WI38 (cell line): ENCODE data around the gene NUP62CL.
"Not testable (repeated sequence)": the region's sequence is repeated elsewhere in the genome, so short reads cannot be mapped to it uniquely, and the experiment has no call there.

Experiments used
- H3K4me3 ChIP-seq: 2 replicates; pipeline ENCODE4 v1.5.1; 2011; ENCODE audit warnings: low read depth, mild to moderate bottlenecking, control low read depth, low read length
- TF ChIP-seq, protein P1 (sequence below): IDR thresholded peaks from 2 replicates; pipeline ENCODE4 v1.5.1; 2012; ENCODE audit warnings: low read depth, mild to moderate bottlenecking, control low read depth, low read length

The NUP62CL gene

DNA sequence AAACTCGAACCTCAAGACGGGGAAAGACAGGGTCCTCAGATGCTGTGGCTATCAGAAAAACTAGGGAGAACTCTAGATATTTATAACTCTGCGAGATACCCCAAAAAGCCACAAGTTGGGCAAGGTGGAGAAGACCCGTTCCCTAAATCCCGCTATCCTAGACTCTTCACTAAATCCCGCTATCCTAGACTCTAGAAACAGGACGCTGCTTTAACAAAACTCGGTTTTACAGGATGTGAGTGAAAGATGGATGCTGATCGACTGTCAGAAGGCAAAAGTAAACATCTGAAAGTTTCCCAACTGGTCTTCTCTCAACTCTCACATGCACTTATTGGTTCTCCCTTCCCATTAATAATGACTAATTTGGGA, 448 bp upstream of the NUP62CL start:
- TF ChIP-seq, protein P1, sequence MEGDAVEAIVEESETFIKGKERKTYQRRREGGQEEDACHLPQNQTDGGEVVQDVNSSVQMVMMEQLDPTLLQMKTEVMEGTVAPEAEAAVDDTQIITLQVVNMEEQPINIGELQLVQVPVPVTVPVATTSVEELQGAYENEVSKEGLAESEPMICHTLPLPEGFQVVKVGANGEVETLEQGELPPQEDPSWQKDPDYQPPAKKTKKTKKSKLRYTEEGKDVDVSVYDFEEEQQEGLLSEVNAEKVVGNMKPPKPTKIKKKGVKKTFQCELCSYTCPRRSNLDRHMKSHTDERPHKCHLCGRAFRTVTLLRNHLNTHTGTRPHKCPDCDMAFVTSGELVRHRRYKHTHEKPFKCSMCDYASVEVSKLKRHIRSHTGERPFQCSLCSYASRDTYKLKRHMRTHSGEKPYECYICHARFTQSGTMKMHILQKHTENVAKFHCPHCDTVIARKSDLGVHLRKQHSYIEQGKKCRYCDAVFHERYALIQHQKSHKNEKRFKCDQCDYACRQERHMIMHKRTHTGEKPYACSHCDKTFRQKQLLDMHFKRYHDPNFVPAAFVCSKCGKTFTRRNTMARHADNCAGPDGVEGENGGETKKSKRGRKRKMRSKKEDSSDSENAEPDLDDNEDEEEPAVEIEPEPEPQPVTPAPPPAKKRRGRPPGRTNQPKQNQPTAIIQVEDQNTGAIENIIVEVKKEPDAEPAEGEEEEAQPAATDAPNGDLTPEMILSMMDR, result no peak
- H3K4me3 ChIP-seq, result no peak overlapping the region

DNA sequence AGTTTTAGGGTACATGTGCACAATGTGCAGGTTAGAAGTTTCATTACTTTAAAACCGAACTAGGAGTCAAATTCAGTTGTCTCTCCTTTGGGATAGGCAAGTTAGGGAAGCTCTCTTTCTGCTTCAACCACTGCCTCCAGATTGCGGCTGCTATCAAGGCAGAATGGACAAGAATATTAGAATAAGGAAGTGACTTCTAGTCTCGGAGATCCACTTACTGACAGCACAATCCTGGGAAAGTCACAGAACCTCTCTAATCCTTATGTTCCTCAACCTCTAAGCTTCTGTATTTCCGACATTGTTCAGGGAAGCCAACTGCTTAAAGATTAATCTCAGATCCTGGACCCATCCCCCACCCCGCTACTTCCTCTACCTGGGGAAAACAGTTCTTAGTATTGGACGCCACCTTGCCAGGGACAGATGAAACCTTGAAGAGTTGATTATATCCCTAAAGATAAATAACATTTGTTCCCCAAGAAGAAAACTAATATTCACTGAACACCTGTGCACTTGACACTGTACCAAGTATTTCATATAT, 2.1 kb downstream of the NUP62CL start:
- TF ChIP-seq, protein P1, result no peak
- H3K4me3 ChIP-seq, result no peak overlapping the region

DNA sequence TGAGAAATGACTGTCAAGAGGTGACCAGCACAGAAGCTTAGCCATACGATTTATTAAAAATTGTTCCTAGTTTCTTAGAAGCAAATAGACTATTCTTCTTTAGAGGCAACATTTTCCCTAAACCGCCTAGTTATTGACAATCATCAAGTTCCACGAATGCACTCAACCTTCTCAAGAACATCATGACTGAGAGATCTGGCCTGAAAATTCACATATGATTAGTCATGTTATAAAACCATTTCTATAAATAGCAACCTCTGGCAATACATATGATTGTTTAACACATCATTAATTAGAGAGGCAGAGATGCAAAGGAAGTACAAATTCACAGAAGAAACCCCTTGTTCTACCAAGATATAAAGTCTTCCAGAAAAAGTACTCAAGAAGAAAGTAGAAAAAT, 6.7 kb downstream of the NUP62CL start:
- TF ChIP-seq, protein P1, result no peak
- no peak overlapping the region for H3K4me3 ChIP-seq

DNA sequence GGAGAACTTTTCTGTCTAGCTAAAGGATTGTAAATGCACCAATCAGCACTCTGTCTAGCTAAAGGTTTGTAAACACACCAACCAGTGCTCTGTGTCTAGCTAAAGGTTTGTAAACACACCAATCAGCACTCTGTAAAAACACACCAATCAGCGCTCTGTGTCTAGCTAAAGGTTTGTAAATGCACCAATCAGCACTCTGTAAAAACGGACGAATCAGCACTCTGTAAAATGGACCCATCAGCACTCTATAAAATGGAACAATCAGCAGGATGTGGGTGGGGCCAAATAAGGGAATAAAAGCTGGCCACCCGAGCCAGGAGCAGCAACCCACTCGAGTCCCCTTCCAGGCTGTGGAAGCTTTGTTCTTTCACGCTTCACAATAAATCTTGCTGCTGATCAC, 8.2 kb downstream of the NUP62CL start:
- not testable (repeated sequence) for H3K4me3 ChIP-seq

DNA sequence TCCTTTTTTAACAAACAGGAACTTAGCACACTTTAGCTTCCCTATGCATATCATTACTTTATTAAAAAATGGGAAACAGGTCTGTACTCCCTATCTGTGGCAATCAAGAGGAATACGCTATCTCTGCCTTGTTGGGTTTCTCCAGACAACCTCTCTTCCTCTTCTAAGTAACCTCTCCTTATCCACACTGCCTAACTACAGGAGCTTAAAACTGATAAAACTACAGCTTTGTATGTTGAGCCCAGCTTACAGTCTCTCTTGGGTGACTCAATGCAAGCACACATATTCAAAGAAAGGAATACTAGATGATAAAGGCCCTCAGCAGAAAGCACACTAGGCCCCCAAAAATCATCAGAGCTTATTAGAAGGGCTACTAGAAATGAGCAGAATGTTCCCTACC, 8.9 kb downstream of the NUP62CL start:
- no peak overlapping the region for H3K4me3 ChIP-seq
- TF ChIP-seq, protein P1, result no peak

DNA sequence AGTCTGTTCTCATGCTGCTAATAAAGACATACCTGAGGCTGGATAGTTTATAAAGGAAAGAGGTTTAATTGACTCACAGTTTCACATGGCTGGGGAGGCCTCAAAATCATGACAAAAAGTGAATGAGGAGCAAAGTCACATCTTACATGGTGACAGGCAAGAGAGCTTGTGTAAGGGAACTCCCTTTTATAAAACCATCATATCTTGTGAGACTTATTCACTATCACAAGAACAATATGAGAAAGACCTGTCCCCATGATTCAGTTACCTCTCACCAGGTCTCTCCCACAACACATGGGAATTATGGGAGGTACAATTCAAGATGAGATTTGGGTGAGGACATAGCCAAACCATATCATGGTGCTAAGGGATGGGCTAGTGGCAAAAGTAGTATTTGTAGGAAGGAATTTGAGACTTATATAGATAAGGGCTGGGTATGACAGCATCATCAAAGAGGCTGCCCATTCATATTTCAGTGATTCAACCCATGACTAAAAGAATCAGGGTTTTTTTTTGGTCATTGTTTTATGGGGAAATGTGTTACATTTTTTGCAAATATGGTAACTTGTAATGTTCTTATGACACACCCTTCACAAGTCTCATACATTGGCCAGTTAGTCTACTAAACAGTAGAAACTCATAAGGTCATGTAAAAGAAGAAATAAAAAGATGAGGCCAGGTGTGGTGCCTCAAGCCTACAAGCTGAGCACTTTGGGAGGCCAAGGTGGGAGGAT, 34.7 kb downstream of the NUP62CL start:
- no peak overlapping the region for H3K4me3 ChIP-seq
- TF ChIP-seq, protein P1, result no peak

DNA sequence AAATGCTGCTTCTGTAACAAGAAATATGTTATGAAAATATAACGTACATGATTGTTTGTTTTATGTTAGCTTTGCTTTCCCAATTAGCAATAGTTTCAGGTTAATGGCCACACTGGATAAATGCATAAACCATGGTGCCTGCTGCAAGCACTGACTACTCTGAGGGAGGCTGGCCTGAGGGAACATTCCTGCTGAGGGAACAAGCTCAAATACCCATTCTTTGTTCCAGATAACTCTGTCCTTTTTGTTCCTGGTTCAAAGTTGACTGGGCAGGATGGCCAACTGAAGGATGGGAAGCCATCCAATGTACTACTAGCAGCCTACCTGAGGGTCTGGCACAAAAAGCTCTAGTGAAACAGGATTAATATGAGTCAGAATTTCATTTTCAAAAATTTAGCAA, 37.5 kb downstream of the NUP62CL start:
- H3K4me3 ChIP-seq, result no peak overlapping the region

More for the DNA sequence above, 37.5 kb downstream of the NUP62CL start:
- TF ChIP-seq, protein P1, result no peak
